OCI-LY7 (cell line): ENCODE data around the gene SPART.
"Not testable (repeated sequence)": the region's sequence is repeated elsewhere in the genome, so short reads cannot be mapped to it uniquely, and the experiment has no call there.

Source experiments
- CTCF ChIP-seq: fragments of 200-600 bp; sonication (generic); conservative IDR thresholded peaks from 2 replicates; pipeline ENCODE4 v1.5.1; 2014; ENCODE audit warnings: mild to moderate bottlenecking, antibody characterized with exemption, low read length, moderate library complexity, mixed read lengths
- EZH2phosphoT487 ChIP-seq: fragments of 200-600 bp; sonication (generic); IDR thresholded peaks from 2 replicates; pipeline ENCODE4 v1.6.1; 2018; ENCODE audit warnings: low read depth, borderline replicate concordance, mild to moderate bottlenecking, mixed run types, antibody characterized with exemption, low read length, moderate library complexity, mixed read lengths

DNA sequence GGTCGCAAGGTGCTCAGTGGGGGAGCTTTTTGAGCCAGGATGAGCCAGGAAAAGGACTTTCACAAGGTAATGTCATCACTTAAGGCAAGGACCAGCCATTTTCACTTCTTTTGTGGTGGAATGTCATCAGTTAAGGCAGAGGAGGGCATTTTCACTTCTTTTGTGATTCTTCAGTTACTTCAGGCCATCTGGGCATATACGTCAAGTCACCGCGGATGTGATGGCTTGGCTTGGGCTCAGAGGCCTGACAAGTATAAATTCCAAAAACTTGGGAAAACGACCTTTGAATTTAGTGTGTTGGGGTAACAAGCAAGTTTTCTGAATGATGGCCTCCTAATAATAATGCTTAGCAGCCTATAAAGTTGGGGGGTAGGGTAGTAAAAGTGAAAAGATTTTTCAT lies 21.3 kb downstream of the SPART start:
- not testable (repeated sequence) for TF ChIP-seq CTCF, EZH2phosphoT487
